SK-N-MC (cell line): ENCODE results near the gene BCL2A1.

ENCODE experiments used
- DNase-seq: peaks from one replicate; pipeline ENCODE4 v3.0.0-alpha.2; 2011; ENCODE audit warnings: low read depth, low spot score
- H3K27ac ChIP-seq: fragments of 200-600 bp; sonication (generic); 2 replicates; pipeline ENCODE4 v1.5.1; 2016; ENCODE audit warnings: mixed run types
- H3K36me3 ChIP-seq: fragments of 200-600 bp; sonication (generic); 2 replicates; pipeline ENCODE4 v1.6.1; 2017; ENCODE audit warnings: antibody characterized with exemption, low read length, mixed read lengths; ENCODE audit not compliant: insufficient read depth
- H3K4me3 ChIP-seq: fragments of 200-600 bp; sonication (generic); 2 replicates; pipeline ENCODE4 v1.5.1; 2016
- H3K9ac ChIP-seq: fragments of 200-600 bp; sonication (generic); 2 replicates; pipeline ENCODE4 v1.8.0; 2017; ENCODE audit warnings: mixed run types, mixed read lengths; ENCODE audit not compliant: insufficient read length
- H3K9me3 ChIP-seq: fragments of 200-600 bp; sonication (generic); 2 replicates; pipeline ENCODE4 v1.6.1; 2017; ENCODE audit warnings: low read depth, mild to moderate bottlenecking, antibody characterized with exemption, low read length, moderate library complexity, mixed read lengths
- EZH2 ChIP-seq: fragments of 200-600 bp; sonication (generic); IDR thresholded peaks from one replicate; pipeline ENCODE4 v1.6.1; 2017; ENCODE audit warnings: antibody characterized with exemption
- FOXP2 ChIP-seq: optimal IDR thresholded peaks from 2 replicates; pipeline ENCODE3; 2011; ENCODE audit warnings: mild to moderate bottlenecking, moderate library complexity; ENCODE audit not compliant: insufficient read depth; ENCODE audit errors: extremely low read length, control extremely low read depth
- POLR2AphosphoS5 ChIP-seq: IDR thresholded peaks from 2 replicates; pipeline ENCODE4 v1.6.1; 2012; ENCODE audit warnings: mild to moderate bottlenecking, low read depth, low read length, borderline replicate concordance

The BCL2A1 gene

GRCh38 chr15:79978655-79979514, 7.9 kb upstream of the BCL2A1 start:
- DNase-seq: no peak

GRCh38 chr15:79978260-79978654, 7.3 kb upstream of the BCL2A1 start:
- Histone ChIP-seq H3K27ac (no peak overlapping the region), H3K4me3 (no peak overlapping the region), H3K36me3 (no peaks in the 10 kb centered on the region), H3K9ac (no peak overlapping the region), H3K9me3 (no peaks in the 10 kb centered on the region)
- no peak for DNase-seq
- TF ChIP-seq FOXP2 (no peak), EZH2 (no peak), POLR2AphosphoS5 (no peak)

More at GRCh38 chr15:79978655-79979514, 7.9 kb upstream of the BCL2A1 start:
- H3K9ac ChIP-seq: no peak overlapping the region
- no peaks in the 10 kb centered on the region for H3K36me3 ChIP-seq
- H3K4me3 ChIP-seq: no peak overlapping the region
- TF ChIP-seq EZH2 (no peak), POLR2AphosphoS5 (no peak), FOXP2 (no peak)
- H3K9me3 ChIP-seq: no peaks in the 10 kb centered on the region
- no peak overlapping the region for H3K27ac ChIP-seq

- no peak for TF ChIP-seq POLR2AphosphoS5
- no peak for TF ChIP-seq FOXP2
- TF ChIP-seq EZH2: no peak
- Histone ChIP-seq H3K36me3 (no peaks in the 10 kb centered on the region), H3K9me3 (no peaks in the 10 kb centered on the region), H3K4me3 (no peak overlapping the region), H3K27ac (no peak overlapping the region), H3K9ac (no peak overlapping the region)
- no peak for DNase-seq
These were observed 6.5 kb upstream of the BCL2A1 start for GRCh38 chr15:79977431-79978054.

- DNase-seq: no peak
- TF ChIP-seq EZH2 (no peak), FOXP2 (no peak), POLR2AphosphoS5 (no peak)
- H3K36me3 ChIP-seq: no peaks in the 10 kb centered on the region
- H3K9me3 ChIP-seq: no peaks in the 10 kb centered on the region
- H3K4me3 ChIP-seq: no peak overlapping the region
- H3K9ac ChIP-seq: no peak overlapping the region
- no peak overlapping the region for H3K27ac ChIP-seq
These were observed 2.6 kb upstream of the BCL2A1 start for GRCh38 chr15:79973456-79974195.

GRCh38 chr15:79972863-79973262, 1.9 kb upstream of the BCL2A1 start:
- DNase-seq: no peak
- Histone ChIP-seq H3K27ac (no peak overlapping the region), H3K9ac (no peak overlapping the region), H3K9me3 (no peaks in the 10 kb centered on the region), H3K4me3 (no peak overlapping the region), H3K36me3 (no peaks in the 10 kb centered on the region)
- no peak for TF ChIP-seq EZH2
- TF ChIP-seq FOXP2: no peak
- no peak for TF ChIP-seq POLR2AphosphoS5

- TF ChIP-seq FOXP2: no peak
- no peak for TF ChIP-seq POLR2AphosphoS5
- TF ChIP-seq EZH2: no peak
- Histone ChIP-seq H3K36me3 (no peaks in the 10 kb centered on the region), H3K4me3 (no peak overlapping the region), H3K9ac (no peak overlapping the region), H3K9me3 (no peaks in the 10 kb centered on the region), H3K27ac (no peak overlapping the region)
- DNase-seq: no peak
These were observed 815 bp downstream of the BCL2A1 start for GRCh38 chr15:79970181-79970580.

GRCh38 chr15:79969146-79969545, 1.9 kb downstream of the BCL2A1 start:
- TF ChIP-seq EZH2 (no peak), FOXP2 (no peak), POLR2AphosphoS5 (no peak)
- no peak overlapping the region for H3K4me3 ChIP-seq
- H3K36me3 ChIP-seq: no peaks in the 10 kb centered on the region
- no peak for DNase-seq
- H3K27ac ChIP-seq: no peak overlapping the region
- H3K9me3 ChIP-seq: no peaks in the 10 kb centered on the region
- no peak overlapping the region for H3K9ac ChIP-seq

- Histone ChIP-seq H3K36me3 (no peaks in the 10 kb centered on the region), H3K9ac (no peak overlapping the region), H3K4me3 (no peak overlapping the region), H3K27ac (no peak overlapping the region), H3K9me3 (no peaks in the 10 kb centered on the region)
- no peak for DNase-seq
- TF ChIP-seq FOXP2 (no peak), POLR2AphosphoS5 (no peak), EZH2 (no peak)
These were observed 3.5 kb downstream of the BCL2A1 start for GRCh38 chr15:79967298-79968182.
